HepG2 (cell line): ENCODE measurements around the gene TMEM214. TPM values are rescaled to one million over a fixed set of nuclear protein-coding genes. Genes with fewer than 3 reads are reported as not detected.

ENCODE experiments used
- ATAC-seq: fragments of 200-7000 bp; cut with Tn5 transposase; 3 replicates; pipeline ENCODE4 v1.9.1; 2020; ENCODE audit warnings: mild to moderate bottlenecking, moderate library complexity
- BruUV-seq: library from RNA; stranded (reverse); fragments of 400-500 nt; replicated peaks from 2 replicates; lab custom pipeline; 2021; lab: Mats Ljungman, UMichigan
- CTCF ChIA-PET: fragments of 300-600 bp; formaldehyde crosslinking; extraction: SDS; loops from one replicate; lab custom pipeline; 2021; ENCODE audit warnings: low total read pairs, inconsistent platforms, low intra/inter-chr PET ratio; lab: Yijun Ruan, JAX
- POLR2A ChIA-PET: fragments of 350-600 bp; sonication (Branson Sonifier 250); formaldehyde crosslinking; loops from one replicate; lab custom pipeline; 2020; ENCODE audit warnings: antibody characterized with exemption, inconsistent platforms; lab: Yijun Ruan, JAX
- DNase-seq: peaks from one replicate; pipeline ENCODE4 v3.0.0-alpha.2; 2015; ENCODE audit warnings: low spot score
- FAIRE-seq: peaks from 3 replicates; lab custom pipeline; 2011; peaks lifted over from hg19 to GRCh38; lab: Jason Lieb, UNC
- H2AFZ ChIP-seq: one replicate; pipeline ENCODE4 v1.6.1; 2011; ENCODE audit warnings: low read length, inconsistent platforms
- H3K27ac ChIP-seq: fragments of 300-600 bp; 3 replicates; pipeline ENCODE4 v1.8.0; 2011; ENCODE audit warnings: mixed run types, mild to moderate bottlenecking, mixed read lengths, low read length, inconsistent platforms; ENCODE audit not compliant: insufficient read depth; ENCODE audit errors: extremely low read length
- H3K27me3 ChIP-seq, 2 experiments: fragments of 200-600 bp in 1 of 2; 2 replicates in 1 of 2; 3 replicates in 1 of 2; pipeline versions ENCODE4 v1.6.0 to v1.8.0; 2011; ENCODE audit warnings: low read length in 2 of 2, mild to moderate bottlenecking in 2 of 2, moderate library complexity in 2 of 2, inconsistent platforms in 1 of 2; ENCODE audit not compliant: insufficient read depth in 2 of 2, control insufficient read depth in 1 of 2
- H3K36me3 ChIP-seq, 2 experiments: fragments of 200-600 bp in 1 of 2; replicated peaks in 1 of 2; 2 replicates in 1 of 2; 3 replicates in 1 of 2; pipeline versions ENCODE4 v1.5.1 to v1.8.0; 2011; ENCODE audit warnings: low read length in 2 of 2, inconsistent platforms in 1 of 2; ENCODE audit not compliant: insufficient read depth in 2 of 2, control insufficient read depth in 1 of 2
- H3K4me1 ChIP-seq: 2 replicates; pipeline ENCODE4 v1.5.1; 2012; ENCODE audit warnings: low read length, inconsistent platforms; ENCODE audit not compliant: insufficient read depth
- H3K4me2 ChIP-seq: 2 replicates; pipeline ENCODE4 v1.6.0; 2011; ENCODE audit warnings: low read depth, low read length, inconsistent platforms
- H3K4me3 ChIP-seq, 3 experiments: fragments of 200-600 bp in 1 of 3; sonication (generic), shearing (Covaris generic) in 1 of 3; replicated peaks in 1 of 3; 2 replicates each; pipeline ENCODE4 v1.5.1; 2011 to 2016; ENCODE audit warnings: low read length in 3 of 3, inconsistent platforms in 2 of 3, low read depth in 2 of 3, mild to moderate bottlenecking in 2 of 3, control low read depth in 1 of 3, mixed read lengths in 1 of 3; ENCODE audit not compliant: insufficient read depth in 1 of 3
- H3K79me2 ChIP-seq: one replicate; pipeline ENCODE4 v1.6.1; 2011; ENCODE audit warnings: low read length, inconsistent platforms; ENCODE audit not compliant: insufficient read depth
- H3K9ac ChIP-seq: 2 replicates; pipeline ENCODE4 v1.6.0; 2011; ENCODE audit warnings: mild to moderate bottlenecking, low read depth, low read length, inconsistent platforms; ENCODE audit not compliant: insufficient read depth
- H3K9me3 ChIP-seq: 2 replicates; pipeline ENCODE4 v1.5.1; 2012; ENCODE audit warnings: mild to moderate bottlenecking, low read length
- H4K20me1 ChIP-seq: 2 replicates; pipeline ENCODE4 v1.6.0; 2011; ENCODE audit warnings: inconsistent platforms, mild to moderate bottlenecking, low read length, moderate library complexity; ENCODE audit not compliant: insufficient read depth
- CEBPB ChIP-seq: IDR thresholded peaks from 2 replicates; pipeline ENCODE4 v1.6.1; 2011; ENCODE audit warnings: low read depth, low read length, improper control_type of control experiment, borderline replicate concordance
- GATAD2A ChIP-seq: IDR thresholded peaks from 2 replicates; pipeline ENCODE4 v1.6.1; 2016
- NCOR1 ChIP-seq: fragments of 200-600 bp; sonication (generic); IDR thresholded peaks from 2 replicates; pipeline ENCODE4 v1.7.0; 2017; ENCODE audit warnings: antibody characterized with exemption, low read length, borderline replicate concordance
- NFYB ChIP-seq: sonication (generic); formaldehyde crosslinking; IDR thresholded peaks from 2 replicates; pipeline ENCODE4 v1.4.0; 2020; ENCODE audit warnings: missing genetic modification reagents
- NR2F6 ChIP-seq, 2 experiments: IDR thresholded peaks; 2 replicates each; pipeline ENCODE4 v1.6.1; 2016; ENCODE audit warnings: antibody characterized with exemption in 1 of 2, mild to moderate bottlenecking in 1 of 2
- RFX5 ChIP-seq: IDR thresholded peaks from 2 replicates; pipeline ENCODE4 v1.6.1; 2011; ENCODE audit warnings: low read depth, low read length, improper control_type of control experiment
- SIN3A ChIP-seq: IDR thresholded peaks from 2 replicates; pipeline ENCODE4 v1.6.1; 2011; ENCODE audit warnings: low read depth, mild to moderate bottlenecking, control low read depth, low read length, borderline replicate concordance
- TBP ChIP-seq: sonication (generic); formaldehyde crosslinking; IDR thresholded peaks from 2 replicates; pipeline ENCODE4 v1.5.0; 2020; ENCODE audit warnings: missing genetic modification reagents
- ZNF143 ChIP-seq: sonication (generic); formaldehyde crosslinking; IDR thresholded peaks from 2 replicates; pipeline ENCODE4 v1.4.0; 2020; ENCODE audit warnings: missing genetic modification reagents
- ZNF224 ChIP-seq: sonication (generic); formaldehyde crosslinking; IDR thresholded peaks from 2 replicates; pipeline ENCODE4 v1.5.0; 2020; ENCODE audit warnings: mild to moderate bottlenecking, missing genetic modification reagents
- ZNF256 ChIP-seq: sonication (generic); formaldehyde crosslinking; conservative IDR thresholded peaks from 2 replicates; pipeline ENCODE4 v1.4.0; 2020; ENCODE audit warnings: missing genetic modification reagents
- ZNF30 ChIP-seq: sonication (generic); formaldehyde crosslinking; IDR thresholded peaks from 2 replicates; pipeline ENCODE4 v1.5.0; 2020; ENCODE audit warnings: mild to moderate bottlenecking, missing genetic modification reagents
- ZNF33A ChIP-seq: sonication (generic); formaldehyde crosslinking; IDR thresholded peaks from 2 replicates; pipeline ENCODE4 v1.5.1; 2020; ENCODE audit warnings: missing genetic modification reagents, mild to moderate bottlenecking, moderate library complexity, borderline replicate concordance
- ZNF788 ChIP-seq: sonication (generic); formaldehyde crosslinking; IDR thresholded peaks from 2 replicates; pipeline ENCODE4 v1.5.0; 2020; ENCODE audit warnings: mild to moderate bottlenecking, missing genetic modification reagents, borderline replicate concordance
- ZZZ3 ChIP-seq: sonication (generic); formaldehyde crosslinking; IDR thresholded peaks from 2 replicates; pipeline ENCODE4 v1.4.0; 2020; ENCODE audit warnings: missing genetic modification reagents, mild to moderate bottlenecking, borderline replicate concordance
- WGBS: methylation state at CpG from one replicate; pipeline ENCODE4 v1.1.6; 2017; ENCODE audit warnings: low lambda C conversion rate; 5-methylcytosine and 5-hydroxymethylcytosine counted together
- in situ Hi-C: cut with HindIII; loops from 2 replicates; pipeline ENCODE4 v1.10.0; 2017; ENCODE audit warnings: low pct_unique_long_range_greater_than_20kb; ENCODE audit not compliant: extremely low pct_ligation_motif_present
- intact Hi-C: fragments of 100-400 bp; cut with micrococcal nuclease; formaldehyde crosslinking; loops from one replicate; pipeline ENCODE4 v1.10.0; 2022; ENCODE audit not compliant: unreplicated experiment
- polyA plus RNA-seq, 8 experiments: library from polyadenylated mRNA; depleted of rRNA in 3 of 8; stranded (reverse) in 7 of 8; unstranded in 1 of 8; fragments of >200 nt; fragmentation: Illumina TruSeq in 4 of 8; extraction: Trizol in 4 of 8; gene quantifications; 2 replicates each; pipeline versions ENCODE4 v1.2.1 to v1.2.3, GENCODE V29; 2011 to 2016; ENCODE audit warnings: low read depth in 4 of 8, missing spikeins in 1 of 8, mixed read lengths in 1 of 8; ENCODE audit not compliant: insufficient read depth in 1 of 8
- total RNA-seq, 5 experiments: library from RNA; depleted of rRNA; stranded (reverse); fragments of >200 nt; fragmentation: Illumina TruSeq; extraction: Trizol; gene quantifications; 2 replicates each; pipeline ENCODE4 v1.2.3, GENCODE V29; 2016; ENCODE audit warnings: low read depth in 1 of 5
- TF ChIP-seq, protein P1 (sequence below): sonication (generic); formaldehyde crosslinking; conservative IDR thresholded peaks from 2 replicates; pipeline ENCODE4 v1.4.0; 2020; ENCODE audit warnings: missing genetic modification reagents
- TF ChIP-seq, protein P2 (sequence below): sonication (generic); formaldehyde crosslinking; IDR thresholded peaks from 2 replicates; pipeline ENCODE4 v1.4.0; 2020; ENCODE audit warnings: missing genetic modification reagents

Gene TMEM214
- total and polyA plus RNA-seq, 2 of the 13 experiments (the other 11 are each of a cell fraction or from before 2014, with no cell fraction given): 58.3 to 132 TPM

DNA sequence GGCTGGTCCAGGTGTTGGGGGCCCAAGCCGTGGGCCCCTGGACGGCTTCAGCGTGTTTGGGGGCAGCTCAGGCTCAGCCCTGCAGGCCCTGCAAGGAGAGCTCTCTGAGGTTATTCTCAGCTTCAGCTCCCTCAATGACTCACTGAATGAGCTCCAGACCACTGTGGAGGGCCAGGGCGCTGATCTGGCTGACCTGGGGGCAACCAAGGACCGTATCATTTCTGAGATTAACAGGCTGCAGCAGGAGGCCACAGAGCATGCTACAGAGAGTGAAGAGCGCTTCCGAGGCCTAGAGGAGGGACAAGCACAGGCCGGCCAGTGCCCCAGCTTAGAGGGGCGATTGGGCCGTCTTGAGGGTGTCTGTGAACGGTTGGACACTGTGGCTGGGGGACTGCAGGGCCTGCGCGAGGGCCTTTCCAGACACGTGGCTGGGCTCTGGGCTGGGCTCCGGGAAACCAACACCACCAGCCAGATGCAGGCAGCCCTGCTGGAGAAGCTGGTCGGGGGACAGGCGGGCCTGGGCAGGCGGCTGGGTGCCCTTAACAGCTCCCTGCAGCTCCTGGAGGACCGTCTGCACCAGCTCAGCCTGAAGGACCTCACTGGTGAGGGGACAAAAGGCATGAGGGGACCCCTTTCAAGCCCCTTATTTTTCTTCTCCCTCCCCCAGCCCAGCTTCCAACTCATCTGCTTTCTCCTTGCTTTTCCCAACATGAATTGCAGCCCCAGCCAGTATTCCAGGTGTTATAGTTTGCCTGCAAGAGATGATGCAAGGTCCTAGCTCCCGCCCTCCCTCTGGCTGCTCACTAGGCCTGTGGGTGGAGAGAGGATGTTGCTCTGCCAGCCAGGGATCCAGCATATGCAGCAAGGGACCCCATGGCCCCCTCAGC lies 50.9 kb downstream of the TMEM214 start:
- intact Hi-C loops: loop anchor here (10.0 kb wide), 1 partner anchor 49 kb away; the partner anchor contains the start of gene TMEM214
- peak overlapping the region; percentile 16 for H3K27ac ChIP-seq
- in situ Hi-C loops: no loop called here
- H3K79me2 ChIP-seq: peaks cover 20% of the 10 kb centered on the region
- no peak overlapping the region for H2AFZ ChIP-seq
- H3K4me1 ChIP-seq: peaks cover 76% of the 10 kb centered on the region
- peak overlapping the region; percentile 51 for H3K9ac ChIP-seq
- FAIRE-seq (peak; percentile 39), DNase-seq (peak; percentile 51), ATAC-seq (no peak)
- WGBS: 80% methylated on average over 10 of the region's 20 CpGs
- no peaks in the 10 kb centered on the region; a peak in 1 of 5 replicates for H3K36me3 ChIP-seq
- H3K4me2 ChIP-seq: peak overlapping the region; percentile 52
- POLR2A ChIA-PET: interaction anchor here (0.9 to 9.2 kb wide), 11 partner anchors 9 to 128 kb away, joined by 3 to 106 read pairs (median 5); partner anchors contain the start of genes AGBL5, ATRAID, OST4 and PREB
- H3K4me3 ChIP-seq: peak overlapping the region in 1 of 3 experiments; percentile 15; a peak in 1 of 6 replicates
- no peaks in the 10 kb centered on the region for H3K27me3 ChIP-seq
- no peaks in the 10 kb centered on the region for H3K9me3 ChIP-seq
- CTCF ChIA-PET: no interaction called here
- no TSS peak for BruUV-seq
- H4K20me1 ChIP-seq: no peaks in the 10 kb centered on the region
- TF ChIP-seq TBP (CRISPR knock-in tag) (no peak), RFX5 (no peak), ZNF256 (no peak), SIN3A (no peak), ZNF143 (0 out of 2 replicates have a peak, but pooled peaks have one; percentile 24), ZNF30 (CRISPR knock-in tag) (no peak), NFYB (CRISPR knock-in tag) (no peak), NR2F6 (IDR thresholded peaks at IDR 0.05) (no peak), NR2F6 (CRISPR knock-in tag; IDR thresholded peaks at IDR 0.05) (0 out of 2 replicates have a peak, but pooled peaks have one; percentile 4), ZNF224 (no peak), CEBPB (peak; percentile 87; the same call in 1 of the 2 replicates), ZZZ3 (CRISPR knock-in tag) (no peak; the same call in 1 of the 2 replicates), GATAD2A (CRISPR knock-in tag) (0 out of 2 replicates have a peak, but pooled peaks have one; percentile 17), NCOR1 (no peak), ZNF788 (CRISPR knock-in tag) (0 out of 2 replicates have a peak, but pooled peaks have one; percentile 33), ZNF33A (no peak)
- TF ChIP-seq, protein P1, sequence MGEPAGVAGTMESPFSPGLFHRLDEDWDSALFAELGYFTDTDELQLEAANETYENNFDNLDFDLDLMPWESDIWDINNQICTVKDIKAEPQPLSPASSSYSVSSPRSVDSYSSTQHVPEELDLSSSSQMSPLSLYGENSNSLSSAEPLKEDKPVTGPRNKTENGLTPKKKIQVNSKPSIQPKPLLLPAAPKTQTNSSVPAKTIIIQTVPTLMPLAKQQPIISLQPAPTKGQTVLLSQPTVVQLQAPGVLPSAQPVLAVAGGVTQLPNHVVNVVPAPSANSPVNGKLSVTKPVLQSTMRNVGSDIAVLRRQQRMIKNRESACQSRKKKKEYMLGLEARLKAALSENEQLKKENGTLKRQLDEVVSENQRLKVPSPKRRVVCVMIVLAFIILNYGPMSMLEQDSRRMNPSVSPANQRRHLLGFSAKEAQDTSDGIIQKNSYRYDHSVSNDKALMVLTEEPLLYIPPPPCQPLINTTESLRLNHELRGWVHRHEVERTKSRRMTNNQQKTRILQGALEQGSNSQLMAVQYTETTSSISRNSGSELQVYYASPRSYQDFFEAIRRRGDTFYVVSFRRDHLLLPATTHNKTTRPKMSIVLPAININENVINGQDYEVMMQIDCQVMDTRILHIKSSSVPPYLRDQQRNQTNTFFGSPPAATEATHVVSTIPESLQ: no peak
- TF ChIP-seq, protein P2, sequence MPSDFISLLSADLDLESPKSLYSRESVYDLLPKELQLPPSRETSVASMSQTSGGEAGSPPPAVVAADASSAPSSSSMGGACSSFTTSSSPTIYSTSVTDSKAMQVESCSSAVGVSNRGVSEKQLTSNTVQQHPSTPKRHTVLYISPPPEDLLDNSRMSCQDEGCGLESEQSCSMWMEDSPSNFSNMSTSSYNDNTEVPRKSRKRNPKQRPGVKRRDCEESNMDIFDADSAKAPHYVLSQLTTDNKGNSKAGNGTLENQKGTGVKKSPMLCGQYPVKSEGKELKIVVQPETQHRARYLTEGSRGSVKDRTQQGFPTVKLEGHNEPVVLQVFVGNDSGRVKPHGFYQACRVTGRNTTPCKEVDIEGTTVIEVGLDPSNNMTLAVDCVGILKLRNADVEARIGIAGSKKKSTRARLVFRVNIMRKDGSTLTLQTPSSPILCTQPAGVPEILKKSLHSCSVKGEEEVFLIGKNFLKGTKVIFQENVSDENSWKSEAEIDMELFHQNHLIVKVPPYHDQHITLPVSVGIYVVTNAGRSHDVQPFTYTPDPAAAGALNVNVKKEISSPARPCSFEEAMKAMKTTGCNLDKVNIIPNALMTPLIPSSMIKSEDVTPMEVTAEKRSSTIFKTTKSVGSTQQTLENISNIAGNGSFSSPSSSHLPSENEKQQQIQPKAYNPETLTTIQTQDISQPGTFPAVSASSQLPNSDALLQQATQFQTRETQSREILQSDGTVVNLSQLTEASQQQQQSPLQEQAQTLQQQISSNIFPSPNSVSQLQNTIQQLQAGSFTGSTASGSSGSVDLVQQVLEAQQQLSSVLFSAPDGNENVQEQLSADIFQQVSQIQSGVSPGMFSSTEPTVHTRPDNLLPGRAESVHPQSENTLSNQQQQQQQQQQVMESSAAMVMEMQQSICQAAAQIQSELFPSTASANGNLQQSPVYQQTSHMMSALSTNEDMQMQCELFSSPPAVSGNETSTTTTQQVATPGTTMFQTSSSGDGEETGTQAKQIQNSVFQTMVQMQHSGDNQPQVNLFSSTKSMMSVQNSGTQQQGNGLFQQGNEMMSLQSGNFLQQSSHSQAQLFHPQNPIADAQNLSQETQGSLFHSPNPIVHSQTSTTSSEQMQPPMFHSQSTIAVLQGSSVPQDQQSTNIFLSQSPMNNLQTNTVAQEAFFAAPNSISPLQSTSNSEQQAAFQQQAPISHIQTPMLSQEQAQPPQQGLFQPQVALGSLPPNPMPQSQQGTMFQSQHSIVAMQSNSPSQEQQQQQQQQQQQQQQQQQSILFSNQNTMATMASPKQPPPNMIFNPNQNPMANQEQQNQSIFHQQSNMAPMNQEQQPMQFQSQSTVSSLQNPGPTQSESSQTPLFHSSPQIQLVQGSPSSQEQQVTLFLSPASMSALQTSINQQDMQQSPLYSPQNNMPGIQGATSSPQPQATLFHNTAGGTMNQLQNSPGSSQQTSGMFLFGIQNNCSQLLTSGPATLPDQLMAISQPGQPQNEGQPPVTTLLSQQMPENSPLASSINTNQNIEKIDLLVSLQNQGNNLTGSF (CRISPR knock-in tag): no peak
